Measurements from ENCODE around the gene TMEM82. TPM values are rescaled to one million over a fixed set of nuclear protein-coding genes. Genes with fewer than 3 reads are reported as not detected.

The TMEM82 gene
- total and polyA plus RNA-seq, 8 donors, result 0.10 to 4.9 (median 1.5) TPM; not detected in 4

- peaks cover 0 to 7% (median 0%) of the 10 kb centered on the region in 4 donors for H3K4me1 ChIP-seq
- no peaks in the 10 kb centered on the region for H3K9me3 ChIP-seq
- WGBS, 5 donors, result 86 to 94% (median 90%) methylated on average over 8 to 9 of the region's 9 CpGs
- no peak for TF ChIP-seq EP300 (IDR thresholded peaks at IDR 0.05)
- TF ChIP-seq POLR2AphosphoS5 (IDR thresholded peaks at IDR 0.05), result no peak
- TF ChIP-seq POLR2A (IDR thresholded peaks at IDR 0.05), result no peak
- no peak for TF ChIP-seq CTCF (IDR thresholded peaks at IDR 0.05)
- H3K27ac ChIP-seq, result no peak overlapping the region
- H3K27me3 ChIP-seq, result no peaks in the 10 kb centered on the region
- H3K4me3 ChIP-seq, result no peak overlapping the region
- intact Hi-C loops (cut with DNase I; ENCODE audit: low total_unique reads), result no loop called here
- no peak for DNase-seq
- H3K36me3 ChIP-seq, result peaks cover 72 to 100% (median 98%) of the 10 kb centered on the region in 4 donors
Observed at GRCh38 chr1:15726508-15726907, 15.8 kb upstream of the TMEM82 start.

GRCh38 chr1:15727021-15727420 lies 15.3 kb upstream of the TMEM82 start:
- 76 to 95% (median 87%) methylated on average over 6 to 21 of the region's 21 CpGs for WGBS, 5 donors
- Histone ChIP-seq H3K27me3 (no peaks in the 10 kb centered on the region), H3K27ac (no peak overlapping the region), H3K4me3 (no peak overlapping the region), H3K9me3 (no peaks in the 10 kb centered on the region), H3K36me3 (peaks cover 78 to 100% (median 98%) of the 10 kb centered on the region in 4 donors), H3K4me1 (peaks cover 0 to 7% (median 0%) of the 10 kb centered on the region in 4 donors)
- intact Hi-C loops (cut with DNase I; ENCODE audit: low total_unique reads), result no loop called here
- TF ChIP-seq POLR2AphosphoS5 (IDR thresholded peaks at IDR 0.05), result no peak
- no peak for TF ChIP-seq EP300 (IDR thresholded peaks at IDR 0.05)
- TF ChIP-seq CTCF (IDR thresholded peaks at IDR 0.05), result no peak
- TF ChIP-seq POLR2A (IDR thresholded peaks at IDR 0.05), result no peak
- DNase-seq, result no peak

GRCh38 chr1:15727424-15727823 lies 14.9 kb upstream of the TMEM82 start:
- WGBS, 5 donors, result 81 to 90% (median 88%) methylated on average over 7 to 13 of the region's 13 CpGs
- no peak for DNase-seq
- no peak overlapping the region for H3K27ac ChIP-seq
- no peak overlapping the region for H3K4me3 ChIP-seq
- no peaks in the 10 kb centered on the region for H3K27me3 ChIP-seq
- no peaks in the 10 kb centered on the region for H3K9me3 ChIP-seq
- intact Hi-C loops (cut with DNase I; ENCODE audit: low total_unique reads), result no loop called here
- no peak for TF ChIP-seq EP300 (IDR thresholded peaks at IDR 0.05)
- no peak for TF ChIP-seq CTCF (IDR thresholded peaks at IDR 0.05)
- no peak for TF ChIP-seq POLR2AphosphoS5 (IDR thresholded peaks at IDR 0.05)
- TF ChIP-seq POLR2A (IDR thresholded peaks at IDR 0.05), result no peak
- H3K36me3 ChIP-seq, result peaks cover 81 to 100% (median 98%) of the 10 kb centered on the region in 4 donors
- H3K4me1 ChIP-seq, result peaks cover 0 to 6% (median 0%) of the 10 kb centered on the region in 4 donors

- intact Hi-C loops (cut with DNase I; ENCODE audit: low total_unique reads), result no loop called here
- Histone ChIP-seq H3K4me1 (peaks cover 0 to under 1% (median 0%) of the 10 kb centered on the region in 4 donors), H3K27me3 (no peaks in the 10 kb centered on the region), H3K9me3 (no peaks in the 10 kb centered on the region), H3K36me3 (peaks cover 81 to 100% (median 98%) of the 10 kb centered on the region in 4 donors), H3K4me3 (no peak overlapping the region), H3K27ac (no peak overlapping the region)
- DNase-seq, result no peak
- WGBS, 5 donors, result 90 to 93% (median 92%) methylated on average over 17 to 23 of the region's 23 CpGs
- no peak for TF ChIP-seq CTCF (IDR thresholded peaks at IDR 0.05)
- no peak for TF ChIP-seq POLR2AphosphoS5 (IDR thresholded peaks at IDR 0.05)
- no peak for TF ChIP-seq EP300 (IDR thresholded peaks at IDR 0.05)
- TF ChIP-seq POLR2A (IDR thresholded peaks at IDR 0.05), result no peak
Observed at GRCh38 chr1:15727866-15728534, 14.3 kb upstream of the TMEM82 start.

Measured in stomach (tissue), 9 donors.